Right renal pelvis (tissue), 4 donors: ENCODE data around the gene UBAP2L. TPM values are rescaled to one million over a fixed set of nuclear protein-coding genes. Genes with fewer than 3 reads are reported as not detected.
"Not testable (repeated sequence)": the region's sequence is repeated elsewhere in the genome, so short reads cannot be mapped to it uniquely, and the experiment has no call there.

Experiments
- DNase-seq, 4 donors: peaks; one replicate each; pipeline ENCODE4 v3.0.0-alpha.2; 2013; ENCODE audit warnings: low read depth in 4 of 4, low spot score in 3 of 4, missing footprints in 1 of 4
- polyA plus RNA-seq, 4 donors: library from polyadenylated mRNA; unstranded; fragments of 120-200 nt; gene quantifications; one replicate each; pipeline ENCODE4 v1.2.1, GENCODE V29; 2013; ENCODE audit not compliant: insufficient read length in 4 of 4

Gene UBAP2L
- polyA plus RNA-seq, 4 donors = 168 to 180 (median 176) TPM

GRCh38 chr1:154193821-154194220, 26.9 kb upstream of the UBAP2L start:
- DNase-seq = no peak

DNA sequence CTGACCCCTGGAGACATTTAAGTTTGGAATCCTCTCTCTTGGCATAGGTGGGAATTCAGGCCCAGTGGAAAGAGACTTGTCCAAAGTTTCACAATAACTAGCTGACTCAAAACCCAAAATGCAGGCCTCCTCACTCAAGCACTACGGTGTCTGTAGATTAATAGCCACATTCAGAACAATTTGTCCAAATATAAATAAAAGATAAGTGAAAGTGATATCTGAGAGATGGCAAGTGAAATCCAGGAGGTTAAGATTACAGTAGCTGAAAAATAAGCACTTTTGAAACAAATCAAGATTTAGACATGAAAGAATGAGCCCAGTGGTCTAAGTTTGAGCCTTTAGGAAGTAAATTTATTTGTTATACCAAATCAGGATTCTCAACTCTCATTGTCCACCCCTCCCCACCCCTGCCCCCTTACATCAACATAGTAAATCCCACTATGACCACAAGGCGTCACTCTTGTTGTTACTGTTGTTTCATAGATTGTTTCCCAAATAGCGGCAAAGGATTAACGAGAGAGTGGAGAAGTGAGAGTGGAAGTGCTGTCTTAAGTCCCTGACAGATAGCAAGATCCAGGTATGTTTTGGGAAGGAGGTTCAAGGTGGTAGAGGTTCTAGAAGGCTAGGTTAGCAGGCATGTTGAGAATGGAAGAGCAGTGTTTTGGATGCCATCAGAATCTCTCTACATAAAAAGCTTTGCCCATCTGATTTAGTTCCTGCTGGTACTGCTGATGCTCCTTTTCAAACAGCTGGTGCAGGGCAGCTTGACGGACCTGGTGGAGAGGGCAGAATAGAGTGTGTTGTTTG, 21.8 kb upstream of the UBAP2L start:
- DNase-seq = peak in 3 of 4 donors; percentile 39 to 59 (median 48)

- no peak for DNase-seq
These were observed 21.2 kb upstream of the UBAP2L start for GRCh38 chr1:154199563-154199879.

DNA sequence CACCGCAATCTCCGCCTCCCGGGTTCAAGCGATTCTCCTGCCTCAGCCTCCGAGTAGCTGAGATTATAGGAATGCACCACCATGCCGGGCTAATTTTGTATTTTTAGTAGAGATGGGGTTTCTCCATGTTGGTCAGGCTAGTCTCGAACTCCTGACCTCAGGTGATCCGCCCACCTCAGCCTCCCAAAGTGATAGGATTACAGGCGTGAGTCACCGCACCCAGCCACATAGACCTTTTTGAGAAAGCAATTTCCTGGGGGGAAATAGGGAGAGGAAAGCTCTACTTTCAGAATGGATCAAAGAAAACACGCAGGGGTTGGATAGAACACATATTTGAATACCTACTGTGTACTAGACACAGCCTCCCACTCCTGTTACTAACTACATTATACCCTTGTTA, 15.0 kb upstream of the UBAP2L start:
- not testable (repeated sequence) for DNase-seq

DNA sequence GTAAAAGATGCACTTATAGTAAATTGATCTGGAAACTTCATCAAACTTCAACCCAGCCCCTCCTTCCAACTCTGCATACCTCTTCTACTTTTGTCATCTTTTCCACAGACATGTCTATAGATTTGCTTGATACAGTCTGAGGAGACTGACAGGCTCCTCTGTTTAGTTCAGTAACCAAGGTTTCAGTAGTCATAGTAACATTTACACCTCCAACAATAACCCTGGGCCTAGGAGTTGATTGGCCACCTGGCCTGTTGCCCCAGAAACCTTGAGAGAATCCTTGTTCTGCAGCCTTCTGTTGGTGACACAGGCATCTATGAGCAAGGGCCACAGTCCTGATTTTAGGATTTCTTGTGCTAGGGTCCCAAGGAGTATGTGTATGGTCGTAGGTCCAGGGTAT, 14.6 kb upstream of the UBAP2L start, which contains the start of gene CFAP141:
Gene CFAP141, minus strand, starts transcription at position 138 of the 400 bp plus-strand sequence. Its CDS starts 26 bp downstream, at position 112.
- DNase-seq = no peak

DNA sequence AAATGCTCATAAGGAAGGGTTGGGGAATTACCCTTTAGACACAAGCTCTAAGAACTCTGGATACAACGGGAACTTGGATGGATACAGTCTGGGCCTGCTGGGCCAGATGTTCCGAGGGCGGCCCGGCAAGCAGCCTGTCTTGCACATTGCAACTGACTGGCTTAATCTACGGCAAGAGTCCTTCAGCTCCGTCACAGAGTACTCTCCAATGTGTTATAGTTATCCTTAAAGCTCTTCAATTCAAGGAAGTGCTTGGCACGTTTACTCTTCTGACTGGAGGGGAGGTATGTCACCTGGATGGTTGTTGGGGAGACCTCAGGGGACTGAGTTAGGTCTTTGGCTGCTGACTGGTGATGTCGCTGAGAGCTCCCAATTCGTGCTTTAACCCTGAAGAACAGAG, 13.5 kb upstream of the UBAP2L start:
- no peak for DNase-seq

- DNase-seq = no peak
These were observed 11.9 kb upstream of the UBAP2L start for GRCh38 chr1:154208677-154209388.

GRCh38 chr1:154212083-154212482, 8.7 kb upstream of the UBAP2L start:
- no peak for DNase-seq

GRCh38 chr1:154213274-154213673, 7.5 kb upstream of the UBAP2L start:
- no peak for DNase-seq

- no peak for DNase-seq
These were observed 2.2 kb upstream of the UBAP2L start for GRCh38 chr1:154218545-154218944.

DNA sequence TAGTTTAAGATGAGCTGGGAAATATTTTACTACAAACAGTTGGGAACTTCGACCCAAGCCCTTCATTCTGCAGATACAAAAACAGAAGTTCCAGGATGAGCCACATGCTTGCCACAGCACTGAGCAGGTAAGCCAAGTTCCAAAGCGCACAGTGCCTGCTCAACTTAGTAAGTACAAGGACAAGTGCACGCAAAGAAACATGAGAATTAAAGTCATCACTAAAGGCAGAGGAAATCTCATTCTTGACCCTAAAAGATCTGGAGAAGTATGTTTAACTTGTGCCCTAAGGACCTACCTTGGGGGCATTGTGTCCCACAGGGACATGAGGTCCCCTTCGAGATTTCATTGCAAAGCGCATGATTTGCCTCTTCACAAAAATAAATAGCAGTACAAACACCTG, 1.2 kb upstream of the UBAP2L start:
- DNase-seq = no peak

DNA sequence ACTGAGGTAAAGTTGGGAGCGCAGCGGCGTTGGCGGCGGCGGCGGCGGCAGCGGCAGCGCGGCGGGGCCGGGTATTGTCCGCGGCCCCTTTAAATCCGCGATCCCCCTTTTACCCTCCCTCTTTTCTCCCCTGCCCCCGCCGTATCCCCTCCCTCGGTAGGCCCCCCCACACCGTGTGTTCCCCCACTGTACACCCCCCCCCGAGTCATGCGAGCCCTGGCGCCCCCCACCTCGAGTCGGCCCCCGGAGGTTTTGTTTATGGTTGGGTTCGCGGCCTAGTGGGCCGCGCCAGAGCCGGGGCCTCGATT, 169 bp downstream of the UBAP2L start:
- DNase-seq = no peak

- peak in 2 of 4 donors; percentile 12 to 41 for DNase-seq
These were observed 685 bp downstream of the UBAP2L start for GRCh38 chr1:154221278-154222001.

- DNase-seq = no peak
These were observed 1.8 kb downstream of the UBAP2L start for GRCh38 chr1:154222518-154222917.

DNA sequence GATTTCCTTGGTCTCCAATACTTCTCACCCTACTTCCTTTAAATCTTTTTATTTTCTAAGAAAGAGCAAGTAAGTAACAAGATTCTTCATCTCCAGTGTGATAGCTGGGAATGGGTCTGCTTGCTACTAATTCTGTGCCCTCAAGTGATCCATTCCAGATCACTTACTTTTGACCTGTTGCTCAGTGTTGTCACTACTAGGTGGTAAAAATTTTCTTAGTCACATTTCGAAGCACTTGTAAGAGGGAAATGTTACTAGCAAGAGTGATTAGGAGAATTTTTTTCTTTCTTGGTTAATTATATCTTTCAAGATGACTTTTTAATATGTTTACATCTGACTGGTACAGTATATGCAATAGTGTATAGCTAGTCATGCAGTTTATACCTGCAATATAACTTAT, 2.2 kb downstream of the UBAP2L start:
- DNase-seq = no peak

DNA sequence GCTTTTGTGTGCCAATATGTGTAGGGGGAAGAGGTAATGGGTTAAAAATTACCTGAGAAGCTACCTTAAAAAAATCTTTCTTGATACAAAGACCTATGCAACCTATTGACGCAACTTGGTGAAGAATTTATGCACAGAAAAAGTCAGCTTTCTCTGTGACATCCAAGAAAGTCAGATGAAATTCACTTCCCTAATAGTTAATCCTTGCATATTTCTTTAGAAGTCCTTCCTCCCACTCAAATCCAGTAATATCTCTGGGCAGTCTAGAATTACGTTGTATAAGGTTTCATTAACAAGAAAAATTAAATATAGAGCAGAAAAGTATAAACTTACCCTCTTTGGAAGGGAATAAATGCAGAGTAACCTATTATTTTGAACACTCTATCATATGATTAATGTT, 2.9 kb downstream of the UBAP2L start:
- no peak for DNase-seq

- DNase-seq = no peak
These were observed 4.6 kb downstream of the UBAP2L start for GRCh38 chr1:154225370-154225769.

DNA sequence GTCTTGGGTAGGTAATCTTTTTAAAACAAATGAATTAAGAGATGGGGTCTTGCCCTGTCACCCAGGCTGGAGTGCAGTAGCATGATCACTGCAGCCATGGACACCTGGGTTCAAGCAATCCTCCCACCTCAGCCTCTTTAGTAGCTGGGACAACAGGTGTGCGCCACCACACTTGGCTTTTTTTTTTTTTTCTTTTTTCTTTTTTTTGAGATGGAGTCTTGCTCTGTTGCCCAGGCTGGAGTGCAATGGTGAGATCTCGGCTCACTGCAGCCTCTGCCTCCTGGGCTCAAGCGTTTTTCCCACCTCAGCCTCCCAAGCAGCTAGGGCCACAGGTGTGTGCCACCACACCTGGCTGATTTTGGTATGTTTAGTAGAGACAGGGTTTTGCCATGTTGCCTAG, 10.4 kb downstream of the UBAP2L start:
- DNase-seq = not testable (repeated sequence)

DNA sequence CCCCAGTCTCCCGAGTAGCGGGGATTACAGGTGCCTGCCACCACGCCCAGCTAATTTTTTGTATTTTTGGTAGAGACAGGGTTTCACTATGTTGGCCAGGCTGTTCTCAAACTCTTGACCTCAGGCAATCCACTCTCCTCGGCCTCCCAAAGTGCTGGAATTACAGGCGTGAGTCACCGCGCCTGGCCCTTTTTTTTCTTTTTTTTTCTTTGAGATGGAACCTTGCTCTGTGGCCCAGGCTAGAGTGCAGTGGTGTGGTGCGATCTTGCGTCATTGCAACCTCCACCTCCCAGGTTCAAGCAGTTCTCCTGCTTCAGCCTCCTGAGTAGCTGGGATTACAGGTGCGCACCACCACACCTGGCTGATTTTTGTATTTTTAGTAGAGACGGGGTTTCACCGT, 12.4 kb downstream of the UBAP2L start:
- not testable (repeated sequence) for DNase-seq

GRCh38 chr1:154236855-154237254, 16.1 kb downstream of the UBAP2L start:
- no peak for DNase-seq

- no peak for DNase-seq
These were observed 16.7 kb downstream of the UBAP2L start for GRCh38 chr1:154237435-154237834.
